Testis (tissue), 2 donors: ENCODE data around the gene KNG1.

Experiments
- POLR2A ChIP-seq: fragments of 450-650 bp; IDR thresholded peaks from one replicate; pipeline ENCODE4 v1.6.1; 2017; ENCODE audit warnings: antibody characterized with exemption, mild to moderate bottlenecking, moderate library complexity
- TF ChIP-seq, protein P1 (sequence below), 3 experiments: fragments of 450-650 bp in 2 of 3; fragments of 200-600 bp in 1 of 3; sonication (generic) in 1 of 3; IDR thresholded peaks; one replicate each; pipeline ENCODE4 v1.5.1; 2016 to 2019; ENCODE audit warnings: antibody characterized with exemption in 3 of 3, mild to moderate bottlenecking in 2 of 3, moderate library complexity in 1 of 3

DNA sequence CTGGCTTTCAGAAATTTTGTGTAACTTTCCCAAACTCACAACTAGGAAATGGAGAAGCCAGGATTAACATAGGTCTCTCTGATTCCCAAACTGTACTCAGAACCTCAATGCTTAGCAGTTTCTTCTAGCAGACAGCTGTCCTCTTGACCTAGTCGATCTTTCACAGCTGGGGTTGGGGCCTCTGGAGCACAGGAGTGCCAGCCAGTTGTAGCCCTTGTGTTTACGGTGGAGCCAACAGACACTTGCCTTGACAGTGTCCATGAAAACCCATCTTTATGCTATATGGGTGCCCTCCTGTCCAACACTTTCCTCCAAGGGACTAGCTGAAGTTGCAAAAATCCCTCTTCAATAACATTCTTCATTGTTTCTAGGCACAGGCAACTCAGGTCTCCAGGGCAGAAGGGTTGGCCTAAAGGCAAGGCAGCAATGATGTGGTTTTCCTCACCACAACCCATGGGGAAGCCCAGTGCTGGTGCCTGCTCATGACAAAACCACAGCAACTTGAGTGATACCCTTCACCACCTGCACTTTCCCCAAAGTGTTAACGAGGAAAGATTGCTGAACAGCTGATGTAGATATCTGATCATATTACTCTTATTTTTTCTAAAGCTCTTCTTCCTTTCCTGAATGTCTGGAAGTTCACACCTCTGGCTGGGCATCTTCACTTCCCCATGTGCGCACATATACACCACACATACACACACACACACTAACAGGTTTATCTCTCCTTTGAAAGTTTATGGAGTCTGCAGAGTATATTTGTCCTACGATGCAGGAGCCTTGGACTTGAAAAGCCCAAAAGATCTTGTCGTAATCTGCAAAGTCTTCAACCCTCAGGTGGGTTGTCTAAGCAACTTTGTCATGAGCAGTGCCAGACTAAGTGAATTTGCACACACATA is 11.0 kb upstream of the KNG1 start:
- TF ChIP-seq, protein P1, sequence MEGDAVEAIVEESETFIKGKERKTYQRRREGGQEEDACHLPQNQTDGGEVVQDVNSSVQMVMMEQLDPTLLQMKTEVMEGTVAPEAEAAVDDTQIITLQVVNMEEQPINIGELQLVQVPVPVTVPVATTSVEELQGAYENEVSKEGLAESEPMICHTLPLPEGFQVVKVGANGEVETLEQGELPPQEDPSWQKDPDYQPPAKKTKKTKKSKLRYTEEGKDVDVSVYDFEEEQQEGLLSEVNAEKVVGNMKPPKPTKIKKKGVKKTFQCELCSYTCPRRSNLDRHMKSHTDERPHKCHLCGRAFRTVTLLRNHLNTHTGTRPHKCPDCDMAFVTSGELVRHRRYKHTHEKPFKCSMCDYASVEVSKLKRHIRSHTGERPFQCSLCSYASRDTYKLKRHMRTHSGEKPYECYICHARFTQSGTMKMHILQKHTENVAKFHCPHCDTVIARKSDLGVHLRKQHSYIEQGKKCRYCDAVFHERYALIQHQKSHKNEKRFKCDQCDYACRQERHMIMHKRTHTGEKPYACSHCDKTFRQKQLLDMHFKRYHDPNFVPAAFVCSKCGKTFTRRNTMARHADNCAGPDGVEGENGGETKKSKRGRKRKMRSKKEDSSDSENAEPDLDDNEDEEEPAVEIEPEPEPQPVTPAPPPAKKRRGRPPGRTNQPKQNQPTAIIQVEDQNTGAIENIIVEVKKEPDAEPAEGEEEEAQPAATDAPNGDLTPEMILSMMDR (IDR thresholded peaks at IDR 0.05) = no peak
- no peak for TF ChIP-seq POLR2A
